Activated naive CD8-positive, alpha-beta T cell treated with anti-CD3 and anti-CD28 coated beads, Interleukin-2, amount 10 ng/mL, durations not matched to agents 7 days and 5 days (primary cell): ENCODE measurements around the gene CSHL1. TPM values are rescaled to one million over a fixed set of nuclear protein-coding genes. Genes with fewer than 3 reads are reported as not detected.
"Not testable (repeated sequence)": the region's sequence is repeated elsewhere in the genome, so short reads cannot be mapped to it uniquely, and the experiment has no call there.

Experiments
- ATAC-seq: fragments of 150-1000 bp; cut with Tn5 transposase; one replicate; pipeline ENCODE4 v1.10.0; 2021; ENCODE audit warnings: low read depth, moderate library complexity
- POLR2A ChIA-PET: fragments of 350-600 bp; sonication (Branson Sonifier 250); formaldehyde crosslinking; loops from one replicate; lab custom pipeline; 2021; ENCODE audit warnings: antibody characterized with exemption; lab: Charles Lee
- DNase-seq: peaks from one replicate; pipeline ENCODE4 v3.0.0; 2021
- H3K27ac Mint-ChIP-seq: one replicate; pipeline ENCODE4 v1.8.0; 2022; ENCODE audit warnings: mild to moderate bottlenecking, mixed read lengths
- H3K27me3 Mint-ChIP-seq: one replicate; pipeline ENCODE4 v1.8.0; 2022; ENCODE audit warnings: mild to moderate bottlenecking, moderate library complexity, mixed read lengths
- H3K36me3 Mint-ChIP-seq: one replicate; pipeline ENCODE4 v1.8.0; 2021; ENCODE audit warnings: mild to moderate bottlenecking, mixed read lengths
- H3K4me1 Mint-ChIP-seq: one replicate; pipeline ENCODE4 v1.8.0; 2021; ENCODE audit warnings: mixed read lengths
- H3K4me3 Mint-ChIP-seq: one replicate; pipeline ENCODE4 v1.8.0; 2022; ENCODE audit warnings: mild to moderate bottlenecking, moderate library complexity, mixed read lengths
- H3K9me3 Mint-ChIP-seq: one replicate; pipeline ENCODE4 v1.8.0; 2021; ENCODE audit warnings: mixed read lengths
- total RNA-seq, 2 experiments: library from RNA; stranded (reverse); gene quantifications; one replicate each; pipeline ENCODE4 v1.2.3, GENCODE V29; 2021

Gene CSHL1
- total RNA-seq, 2 experiments from 2014 or later: not detected

- no peaks in the 10 kb centered on the region for H3K36me3 Mint-ChIP-seq
- H3K9me3 Mint-ChIP-seq: no peaks in the 10 kb centered on the region
- DNase-seq (peak; percentile 47), ATAC-seq (peak; percentile 88)
- peaks cover 1% of the 10 kb centered on the region for H3K4me1 Mint-ChIP-seq
- H3K27ac Mint-ChIP-seq: no peak within 1 kb of the TSS
- POLR2A ChIA-PET: no interaction called here
- peaks cover 13% of the 10 kb centered on the region for H3K27me3 Mint-ChIP-seq
- no peak within 1 kb of the TSS for H3K4me3 Mint-ChIP-seq
Measured at GRCh38 chr17:63881935-63882601, 29.0 kb downstream of the CSHL1 start, which contains the start of gene GH2. TSS of gene GH2 (minus strand) at chr17:63881944. CDS start at chr17:63881801, 143 bp downstream.

- ATAC-seq, H3K9me3 Mint-ChIP-seq, POLR2A ChIA-PET, H3K27ac Mint-ChIP-seq, H3K36me3 Mint-ChIP-seq, DNase-seq, H3K4me3 Mint-ChIP-seq, H3K4me1 Mint-ChIP-seq: not testable (repeated sequence)
- peaks cover 11% of the 10 kb centered on the region for H3K27me3 Mint-ChIP-seq
Measured at GRCh38 chr17:63881337-63881736, 29.7 kb downstream of the CSHL1 start.

DNA sequence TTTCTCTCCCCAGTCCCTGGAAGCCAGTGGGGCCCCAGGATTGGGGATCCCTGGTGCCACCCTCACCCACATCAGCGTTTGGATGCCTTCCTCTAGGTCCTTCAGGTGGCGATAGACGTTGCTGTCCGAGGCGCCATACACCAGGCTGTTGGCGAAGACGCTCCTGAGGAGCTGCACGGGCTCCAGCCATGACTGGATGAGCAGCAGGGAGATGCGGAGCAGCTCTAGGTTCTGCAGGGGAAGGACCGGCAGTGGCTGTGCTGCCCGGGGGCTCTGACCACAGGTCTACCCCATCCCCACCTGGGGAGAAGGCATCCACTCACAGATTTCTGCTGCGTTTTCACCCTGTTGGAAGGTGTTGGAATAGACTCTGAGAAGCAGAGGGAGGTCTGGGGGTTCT, 30.4 kb downstream of the CSHL1 start:
- DNase-seq: no peak
- POLR2A ChIA-PET: no interaction called here
- Mint-ChIP-seq H3K4me1 (peaks cover 1% of the 10 kb centered on the region), H3K9me3 (no peaks in the 10 kb centered on the region), H3K27me3 (peaks cover 11% of the 10 kb centered on the region), H3K4me3 (no peak overlapping the region), H3K27ac (no peak overlapping the region), H3K36me3 (no peaks in the 10 kb centered on the region)
- no peak for ATAC-seq

GRCh38 chr17:63878413-63878812, 32.6 kb downstream of the CSHL1 start:
- H3K4me3 Mint-ChIP-seq, POLR2A ChIA-PET, H3K4me1 Mint-ChIP-seq, H3K27me3 Mint-ChIP-seq, ATAC-seq, DNase-seq, H3K9me3 Mint-ChIP-seq, H3K36me3 Mint-ChIP-seq, H3K27ac Mint-ChIP-seq: not testable (repeated sequence)

DNA sequence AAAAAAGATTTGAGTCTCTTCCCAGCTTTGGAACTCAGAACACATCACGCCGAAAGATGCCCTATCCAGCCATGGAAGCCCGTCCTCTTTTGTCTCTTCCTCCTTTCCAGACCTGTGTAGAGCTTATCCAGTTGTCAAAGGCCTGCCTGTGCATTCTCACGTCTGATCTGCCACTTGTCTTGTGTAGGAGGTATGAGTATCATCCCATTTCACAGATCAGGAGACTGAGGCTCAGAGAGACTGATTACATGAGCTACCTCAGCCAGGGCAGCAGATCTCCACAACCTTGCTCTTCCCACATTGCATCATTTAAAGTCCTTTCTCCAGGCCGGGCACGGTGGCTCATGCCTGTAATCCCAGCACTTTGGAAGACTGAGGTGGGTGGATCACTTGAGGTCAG, 36.4 kb downstream of the CSHL1 start:
- H3K36me3 Mint-ChIP-seq, POLR2A ChIA-PET, ATAC-seq: not testable (repeated sequence)

DNA sequence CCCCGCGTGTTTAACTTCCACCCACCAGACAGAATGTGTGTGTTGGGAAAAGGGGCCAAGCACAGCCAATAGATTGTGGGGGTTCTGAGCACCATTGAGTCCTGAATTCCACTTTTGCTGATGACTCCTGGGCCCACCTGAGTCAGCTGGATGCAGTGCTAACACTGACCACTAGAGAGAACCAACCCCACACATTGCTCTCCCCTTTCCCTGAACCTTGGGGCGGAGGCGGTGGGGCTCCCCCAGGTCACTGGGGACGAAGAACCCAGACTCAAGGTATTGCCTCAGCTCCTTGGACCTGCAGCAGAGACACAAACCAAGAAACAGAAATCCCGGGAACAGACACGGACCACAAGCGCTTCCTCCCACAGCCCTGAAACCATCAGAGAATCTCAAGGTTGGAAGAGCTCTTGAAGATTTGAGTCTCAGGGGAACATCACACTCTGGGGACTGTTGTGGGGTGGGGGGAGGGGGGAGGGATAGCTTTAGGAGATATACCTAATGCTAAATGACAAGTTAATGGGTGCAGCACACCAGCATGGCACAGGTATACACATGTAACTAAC, 36.9 kb downstream of the CSHL1 start:
- DNase-seq, ATAC-seq, H3K4me3 Mint-ChIP-seq, H3K27ac Mint-ChIP-seq, H3K36me3 Mint-ChIP-seq, H3K4me1 Mint-ChIP-seq, POLR2A ChIA-PET, H3K9me3 Mint-ChIP-seq: not testable (repeated sequence)
- H3K27me3 Mint-ChIP-seq: peaks cover 17% of the 10 kb centered on the region

More for the DNA sequence above, 36.4 kb downstream of the CSHL1 start:
- H3K4me1 Mint-ChIP-seq, H3K4me3 Mint-ChIP-seq, DNase-seq, H3K27ac Mint-ChIP-seq, H3K9me3 Mint-ChIP-seq: not testable (repeated sequence)
- peaks cover 14% of the 10 kb centered on the region for H3K27me3 Mint-ChIP-seq

GRCh38 chr17:63873577-63873976, 37.5 kb downstream of the CSHL1 start, which contains the start of gene CSH2:
TSS of gene CSH2 (minus strand) at chr17:63873677. CDS start at chr17:63873614, 63 bp downstream.
- POLR2A ChIA-PET, H3K4me1 Mint-ChIP-seq, H3K27ac Mint-ChIP-seq, H3K9me3 Mint-ChIP-seq, DNase-seq, ATAC-seq, H3K4me3 Mint-ChIP-seq, H3K36me3 Mint-ChIP-seq: not testable (repeated sequence)
- H3K27me3 Mint-ChIP-seq: peaks cover 21% of the 10 kb centered on the region

DNA sequence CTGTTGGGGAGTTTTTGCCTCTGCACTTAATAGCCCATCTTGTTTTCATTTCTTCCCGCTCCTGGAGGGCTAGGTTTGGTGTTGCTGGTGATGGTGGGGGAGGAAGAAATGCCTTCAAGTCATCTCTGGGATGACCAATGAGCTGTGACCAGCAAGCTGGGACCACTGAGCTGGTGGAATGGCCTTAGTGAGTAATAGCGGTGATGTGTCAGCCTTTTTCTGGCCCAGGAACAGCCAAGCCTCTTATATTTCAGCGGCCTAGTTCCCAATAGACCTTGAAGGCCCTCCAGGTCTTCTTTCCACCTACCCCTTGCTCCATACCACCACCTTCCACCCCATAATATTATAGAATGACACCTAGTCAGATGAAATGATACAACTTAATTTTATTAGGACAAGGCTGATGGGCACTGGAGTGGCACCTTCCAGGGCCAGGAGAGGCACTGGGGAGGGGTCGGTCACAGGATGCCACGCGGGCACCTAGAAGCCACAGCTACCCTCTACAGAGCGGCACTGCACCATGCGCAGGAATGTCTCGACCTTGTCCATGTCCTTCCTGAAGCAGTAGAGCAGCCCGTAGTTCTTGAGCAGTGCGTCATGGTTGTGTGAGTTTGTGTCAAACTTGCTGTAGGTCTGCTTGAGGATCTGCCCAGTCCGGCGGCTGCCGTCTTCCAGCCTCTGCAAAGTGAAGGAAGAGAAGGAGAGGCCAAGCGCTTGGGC, 39.3 kb downstream of the CSHL1 start:
- DNase-seq, ATAC-seq, POLR2A ChIA-PET, H3K4me3 Mint-ChIP-seq, H3K27ac Mint-ChIP-seq, H3K9me3 Mint-ChIP-seq, H3K4me1 Mint-ChIP-seq, H3K36me3 Mint-ChIP-seq: not testable (repeated sequence)
- peaks cover 19% of the 10 kb centered on the region for H3K27me3 Mint-ChIP-seq

DNA sequence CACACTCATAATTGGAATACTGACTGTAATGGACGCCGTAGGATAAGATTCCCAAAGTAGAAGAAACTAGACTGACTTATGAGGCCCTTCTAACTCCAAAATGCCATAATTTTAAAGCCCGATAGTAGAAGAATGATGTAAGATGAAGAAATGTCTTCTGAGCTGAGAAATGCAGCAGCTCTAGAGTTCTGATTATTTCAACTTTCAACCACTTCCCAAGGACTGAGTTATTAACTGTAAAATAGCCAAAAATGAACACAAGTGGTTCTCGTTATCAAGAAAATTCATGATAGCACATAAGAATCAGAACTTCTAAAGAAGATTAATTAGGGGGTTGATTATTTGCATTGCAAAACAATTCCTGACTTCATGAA, 40.8 kb downstream of the CSHL1 start:
- DNase-seq, H3K9me3 Mint-ChIP-seq, H3K27ac Mint-ChIP-seq, ATAC-seq, POLR2A ChIA-PET, H3K36me3 Mint-ChIP-seq, H3K4me3 Mint-ChIP-seq, H3K4me1 Mint-ChIP-seq: not testable (repeated sequence)
- H3K27me3 Mint-ChIP-seq: peaks cover 19% of the 10 kb centered on the region

DNA sequence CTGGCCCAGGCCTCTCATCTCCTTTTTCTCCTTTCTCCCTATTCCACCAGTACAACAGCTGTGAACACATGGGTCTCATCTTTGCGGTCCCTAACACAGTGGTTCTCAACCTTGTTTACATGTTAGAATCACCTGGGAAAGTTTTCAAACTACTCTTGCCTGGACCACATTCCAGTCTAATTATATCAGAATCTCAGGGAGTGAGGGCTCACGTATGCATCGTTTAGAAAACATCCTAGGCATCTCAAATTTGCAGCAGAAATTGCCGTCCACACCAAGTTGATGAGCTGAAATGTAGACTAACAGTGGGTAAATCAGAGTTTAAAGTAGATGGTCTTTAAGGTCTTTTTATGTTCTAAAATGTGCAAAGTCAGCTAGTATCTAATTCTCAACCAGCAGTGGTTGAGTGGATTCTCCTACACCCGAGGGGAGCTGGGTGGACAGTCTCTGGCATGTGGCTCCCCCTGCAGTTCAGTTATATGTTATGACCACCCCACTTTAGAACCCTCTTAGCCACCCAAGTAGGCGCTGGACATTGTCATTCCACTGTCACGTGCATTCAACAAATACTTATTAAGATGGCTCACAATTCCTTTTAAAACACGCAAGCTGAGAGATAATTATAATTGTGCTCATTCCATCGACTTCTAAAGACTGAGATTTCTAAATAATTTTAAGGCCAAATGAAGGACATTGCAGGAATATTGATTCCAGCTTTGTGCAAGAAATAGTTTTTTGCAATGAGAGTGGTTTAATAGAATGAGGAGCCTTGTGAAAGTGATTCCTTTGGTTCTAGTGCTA, 41.4 kb downstream of the CSHL1 start:
- POLR2A ChIA-PET, DNase-seq, H3K4me3 Mint-ChIP-seq, H3K27ac Mint-ChIP-seq, ATAC-seq, H3K9me3 Mint-ChIP-seq, H3K36me3 Mint-ChIP-seq, H3K4me1 Mint-ChIP-seq: not testable (repeated sequence)
- H3K27me3 Mint-ChIP-seq: peaks cover 19% of the 10 kb centered on the region

DNA sequence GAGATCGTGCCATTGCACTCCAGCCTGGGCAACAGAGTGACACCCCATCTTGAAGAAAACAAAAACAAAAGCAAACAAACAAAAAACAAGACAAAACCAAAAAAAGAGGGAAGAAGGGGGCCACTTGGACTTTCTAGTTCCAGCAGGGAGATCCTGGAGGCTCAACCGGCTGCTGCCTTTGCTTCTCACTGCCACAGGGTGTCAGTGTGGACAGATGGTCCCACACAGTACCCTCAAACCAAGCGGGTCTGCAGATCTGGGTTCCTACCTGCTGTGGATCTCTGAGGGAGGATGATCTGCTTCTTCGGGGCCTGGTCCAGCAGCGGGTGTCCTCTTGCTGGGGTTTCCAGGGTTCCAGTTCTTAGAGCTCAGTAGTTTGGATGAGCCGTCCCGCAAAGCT, 44.4 kb downstream of the CSHL1 start:
- DNase-seq, H3K4me3 Mint-ChIP-seq, POLR2A ChIA-PET, H3K27ac Mint-ChIP-seq, H3K36me3 Mint-ChIP-seq, H3K4me1 Mint-ChIP-seq, H3K9me3 Mint-ChIP-seq: not testable (repeated sequence)
- peaks cover 21% of the 10 kb centered on the region for H3K27me3 Mint-ChIP-seq
- peak; percentile 45 for ATAC-seq
